Heart left ventricle (tissue), 13 donors: ENCODE results near the gene OR10G3.

Experiments used
- POLR2A ChIP-seq, 2 donors: fragments of 450-650 bp; IDR thresholded peaks; one replicate each; pipeline ENCODE4 v1.6.1; 2017; ENCODE audit warnings: antibody characterized with exemption in 2 of 2, mild to moderate bottlenecking in 2 of 2, moderate library complexity in 2 of 2
- TF ChIP-seq, protein P1 (sequence below), 12 donors: fragments of 200-600 bp; sonication (generic) in 4 of 12; IDR thresholded peaks; one replicate each; pipeline versions ENCODE4 v1.5.0 to v1.8.0; 2018 to 2022; ENCODE audit warnings: antibody characterized with exemption in 12 of 12, mild to moderate bottlenecking in 5 of 12
- donor health status: ischemic (EF 13 %, LVEDD 7.1; RV severe dilation, severe dysfunction).
- donor health status: DM: no; HTN: yes; CAD: no.
- donor health status: DM: no; HTN: no; CAD: no.
- donor health status: ischemic (EF 25% LVEDD 6.9; RV normal size, moderate dysfunction).
- donor health status: ischemic (EF 25% LVEDD 5.7; RV mildly dilated, moderate dysfunction).
- donor health status: ischemic (EF 35%, LVEDD 5.7; RV mildly dilated, moderate dysfunction).
- donor health status: nonischemic (EF 11% LVEDD 7.7; RV severe dilation, severe dysfunction).
- donor health status: DM: yes; HTN: yes; CAD: no.
- donor health status: PGD.
- donor health status: ischemic (EF 29% LVEDD 5.4; RV normal size, mild dysfunction).
- donor health status: nonischemic (EF 23%, LVEDD 6.1; RV moderate dilation, normal function).

GRCh38 chr14:21575661-21576060 lies 4.2 kb downstream of the OR10G3 start:
- TF ChIP-seq, protein P1, sequence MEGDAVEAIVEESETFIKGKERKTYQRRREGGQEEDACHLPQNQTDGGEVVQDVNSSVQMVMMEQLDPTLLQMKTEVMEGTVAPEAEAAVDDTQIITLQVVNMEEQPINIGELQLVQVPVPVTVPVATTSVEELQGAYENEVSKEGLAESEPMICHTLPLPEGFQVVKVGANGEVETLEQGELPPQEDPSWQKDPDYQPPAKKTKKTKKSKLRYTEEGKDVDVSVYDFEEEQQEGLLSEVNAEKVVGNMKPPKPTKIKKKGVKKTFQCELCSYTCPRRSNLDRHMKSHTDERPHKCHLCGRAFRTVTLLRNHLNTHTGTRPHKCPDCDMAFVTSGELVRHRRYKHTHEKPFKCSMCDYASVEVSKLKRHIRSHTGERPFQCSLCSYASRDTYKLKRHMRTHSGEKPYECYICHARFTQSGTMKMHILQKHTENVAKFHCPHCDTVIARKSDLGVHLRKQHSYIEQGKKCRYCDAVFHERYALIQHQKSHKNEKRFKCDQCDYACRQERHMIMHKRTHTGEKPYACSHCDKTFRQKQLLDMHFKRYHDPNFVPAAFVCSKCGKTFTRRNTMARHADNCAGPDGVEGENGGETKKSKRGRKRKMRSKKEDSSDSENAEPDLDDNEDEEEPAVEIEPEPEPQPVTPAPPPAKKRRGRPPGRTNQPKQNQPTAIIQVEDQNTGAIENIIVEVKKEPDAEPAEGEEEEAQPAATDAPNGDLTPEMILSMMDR (IDR thresholded peaks at IDR 0.05): no peak
- TF ChIP-seq POLR2A (IDR thresholded peaks at IDR 0.05): no peak
